Mammary epithelial cell (primary cell): Measurements from ENCODE around the gene RFWD3.

Experiments used
- EZH2 ChIP-seq: IDR thresholded peaks from 2 replicates; pipeline ENCODE4 v1.6.1; 2012; ENCODE audit warnings: low read length, inconsistent platforms, borderline replicate concordance
- TF ChIP-seq, protein P1 (sequence below), 2 donors: IDR thresholded peaks in 1 of 2; conservative IDR thresholded peaks in 1 of 2; 2 replicates each; pipeline ENCODE4 v1.5.1; 2011 to 2012; ENCODE audit warnings: inconsistent platforms in 2 of 2, low read length in 2 of 2, mild to moderate bottlenecking in 2 of 2, control low read depth in 1 of 2, low read depth in 1 of 2; ENCODE audit not compliant: insufficient read depth in 1 of 2; ENCODE audit errors: extremely low read depth in 1 of 2

DNA sequence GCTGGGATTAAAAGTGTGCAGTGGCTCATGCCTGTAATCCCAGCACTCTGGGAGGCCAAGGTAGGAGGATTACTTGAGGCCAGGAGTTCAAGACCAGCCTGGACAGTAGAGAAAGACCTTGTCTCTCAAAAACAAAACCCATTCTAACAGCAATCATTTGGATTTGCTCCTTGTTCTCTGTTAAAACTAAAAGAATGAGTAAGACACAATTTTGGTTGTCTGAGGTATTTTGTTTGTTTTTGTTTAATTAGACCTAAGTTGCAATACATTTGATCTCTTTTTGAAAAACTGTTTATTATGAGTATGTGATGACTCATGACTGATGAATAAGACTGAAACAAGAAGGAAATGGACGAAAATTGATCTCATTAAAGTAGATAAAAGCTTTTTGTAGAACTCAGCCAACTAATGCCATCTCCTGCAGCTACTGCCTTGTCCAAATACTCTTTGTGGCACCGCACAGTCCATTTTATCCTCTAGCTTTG, 88.8 kb downstream of the RFWD3 start:
- TF ChIP-seq, protein P1, sequence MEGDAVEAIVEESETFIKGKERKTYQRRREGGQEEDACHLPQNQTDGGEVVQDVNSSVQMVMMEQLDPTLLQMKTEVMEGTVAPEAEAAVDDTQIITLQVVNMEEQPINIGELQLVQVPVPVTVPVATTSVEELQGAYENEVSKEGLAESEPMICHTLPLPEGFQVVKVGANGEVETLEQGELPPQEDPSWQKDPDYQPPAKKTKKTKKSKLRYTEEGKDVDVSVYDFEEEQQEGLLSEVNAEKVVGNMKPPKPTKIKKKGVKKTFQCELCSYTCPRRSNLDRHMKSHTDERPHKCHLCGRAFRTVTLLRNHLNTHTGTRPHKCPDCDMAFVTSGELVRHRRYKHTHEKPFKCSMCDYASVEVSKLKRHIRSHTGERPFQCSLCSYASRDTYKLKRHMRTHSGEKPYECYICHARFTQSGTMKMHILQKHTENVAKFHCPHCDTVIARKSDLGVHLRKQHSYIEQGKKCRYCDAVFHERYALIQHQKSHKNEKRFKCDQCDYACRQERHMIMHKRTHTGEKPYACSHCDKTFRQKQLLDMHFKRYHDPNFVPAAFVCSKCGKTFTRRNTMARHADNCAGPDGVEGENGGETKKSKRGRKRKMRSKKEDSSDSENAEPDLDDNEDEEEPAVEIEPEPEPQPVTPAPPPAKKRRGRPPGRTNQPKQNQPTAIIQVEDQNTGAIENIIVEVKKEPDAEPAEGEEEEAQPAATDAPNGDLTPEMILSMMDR (conservative IDR thresholded peaks at IDR 0.05 in 1 of 2, IDR thresholded peaks at IDR 0.05 in 1 of 2; ENCODE audit: extremely low read depth in 1 of 2, insufficient read depth in 1 of 2, low read depth in 1 of 2, low read length in 2 of 2) = no peak
- TF ChIP-seq EZH2 = no peak
